GM23338 (cell line): ENCODE measurements around the gene TMEM63B.

ENCODE experiments used
- EZH2 ChIP-seq: fragments of 200-600 bp; sonication (generic); IDR thresholded peaks from one replicate; pipeline ENCODE4 v1.8.0; 2017; ENCODE audit warnings: antibody characterized with exemption, mild to moderate bottlenecking, low read depth; ENCODE audit not compliant: unreplicated experiment
- POLR2AphosphoS5 ChIP-seq: IDR thresholded peaks from 2 replicates; pipeline ENCODE4 v1.6.1; 2016; ENCODE audit warnings: antibody characterized with exemption, low read depth
- TF ChIP-seq, protein P1 (sequence below): IDR thresholded peaks from one replicate; pipeline ENCODE4 v1.6.1; 2018; ENCODE audit warnings: antibody characterized with exemption; ENCODE audit not compliant: unreplicated experiment
- TF ChIP-seq, protein P2 (sequence below), 2 experiments: fragments of 200-600 bp in 1 of 2; sonication (generic) in 1 of 2; conservative IDR thresholded peaks; 2 replicates each; pipeline versions ENCODE4 v1.5.1 to v1.6.1; 2016 to 2017; ENCODE audit warnings: antibody characterized with exemption in 2 of 2, low read depth in 2 of 2, mild to moderate bottlenecking in 2 of 2, moderate library complexity in 1 of 2
- TF ChIP-seq, protein P3 (sequence below): IDR thresholded peaks from 2 replicates; pipeline ENCODE4 v1.6.1; 2016; ENCODE audit warnings: antibody characterized with exemption

DNA sequence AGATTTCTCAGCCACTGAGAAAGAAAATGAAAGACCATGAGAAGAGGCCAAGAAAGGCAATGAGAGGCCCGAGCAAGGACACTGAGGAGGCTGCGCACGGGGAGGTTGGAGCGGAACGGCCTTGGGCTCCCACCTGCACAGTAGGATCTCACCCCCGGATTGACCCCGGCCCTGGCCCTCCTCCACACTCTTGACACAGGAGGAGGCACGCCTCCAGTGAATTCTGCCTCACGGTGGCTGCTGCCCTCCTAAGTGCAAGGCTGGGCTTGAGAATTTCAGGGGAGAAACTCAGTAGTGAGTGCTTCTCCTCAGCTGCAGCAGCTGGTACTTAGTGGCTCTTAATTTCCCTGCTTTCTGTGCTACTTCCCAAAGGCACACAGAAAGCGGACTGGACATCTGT lies 18.1 kb upstream of the TMEM63B start:
- TF ChIP-seq, protein P1, sequence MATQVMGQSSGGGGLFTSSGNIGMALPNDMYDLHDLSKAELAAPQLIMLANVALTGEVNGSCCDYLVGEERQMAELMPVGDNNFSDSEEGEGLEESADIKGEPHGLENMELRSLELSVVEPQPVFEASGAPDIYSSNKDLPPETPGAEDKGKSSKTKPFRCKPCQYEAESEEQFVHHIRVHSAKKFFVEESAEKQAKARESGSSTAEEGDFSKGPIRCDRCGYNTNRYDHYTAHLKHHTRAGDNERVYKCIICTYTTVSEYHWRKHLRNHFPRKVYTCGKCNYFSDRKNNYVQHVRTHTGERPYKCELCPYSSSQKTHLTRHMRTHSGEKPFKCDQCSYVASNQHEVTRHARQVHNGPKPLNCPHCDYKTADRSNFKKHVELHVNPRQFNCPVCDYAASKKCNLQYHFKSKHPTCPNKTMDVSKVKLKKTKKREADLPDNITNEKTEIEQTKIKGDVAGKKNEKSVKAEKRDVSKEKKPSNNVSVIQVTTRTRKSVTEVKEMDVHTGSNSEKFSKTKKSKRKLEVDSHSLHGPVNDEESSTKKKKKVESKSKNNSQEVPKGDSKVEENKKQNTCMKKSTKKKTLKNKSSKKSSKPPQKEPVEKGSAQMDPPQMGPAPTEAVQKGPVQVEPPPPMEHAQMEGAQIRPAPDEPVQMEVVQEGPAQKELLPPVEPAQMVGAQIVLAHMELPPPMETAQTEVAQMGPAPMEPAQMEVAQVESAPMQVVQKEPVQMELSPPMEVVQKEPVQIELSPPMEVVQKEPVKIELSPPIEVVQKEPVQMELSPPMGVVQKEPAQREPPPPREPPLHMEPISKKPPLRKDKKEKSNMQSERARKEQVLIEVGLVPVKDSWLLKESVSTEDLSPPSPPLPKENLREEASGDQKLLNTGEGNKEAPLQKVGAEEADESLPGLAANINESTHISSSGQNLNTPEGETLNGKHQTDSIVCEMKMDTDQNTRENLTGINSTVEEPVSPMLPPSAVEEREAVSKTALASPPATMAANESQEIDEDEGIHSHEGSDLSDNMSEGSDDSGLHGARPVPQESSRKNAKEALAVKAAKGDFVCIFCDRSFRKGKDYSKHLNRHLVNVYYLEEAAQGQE = no peak
- TF ChIP-seq, protein P2, sequence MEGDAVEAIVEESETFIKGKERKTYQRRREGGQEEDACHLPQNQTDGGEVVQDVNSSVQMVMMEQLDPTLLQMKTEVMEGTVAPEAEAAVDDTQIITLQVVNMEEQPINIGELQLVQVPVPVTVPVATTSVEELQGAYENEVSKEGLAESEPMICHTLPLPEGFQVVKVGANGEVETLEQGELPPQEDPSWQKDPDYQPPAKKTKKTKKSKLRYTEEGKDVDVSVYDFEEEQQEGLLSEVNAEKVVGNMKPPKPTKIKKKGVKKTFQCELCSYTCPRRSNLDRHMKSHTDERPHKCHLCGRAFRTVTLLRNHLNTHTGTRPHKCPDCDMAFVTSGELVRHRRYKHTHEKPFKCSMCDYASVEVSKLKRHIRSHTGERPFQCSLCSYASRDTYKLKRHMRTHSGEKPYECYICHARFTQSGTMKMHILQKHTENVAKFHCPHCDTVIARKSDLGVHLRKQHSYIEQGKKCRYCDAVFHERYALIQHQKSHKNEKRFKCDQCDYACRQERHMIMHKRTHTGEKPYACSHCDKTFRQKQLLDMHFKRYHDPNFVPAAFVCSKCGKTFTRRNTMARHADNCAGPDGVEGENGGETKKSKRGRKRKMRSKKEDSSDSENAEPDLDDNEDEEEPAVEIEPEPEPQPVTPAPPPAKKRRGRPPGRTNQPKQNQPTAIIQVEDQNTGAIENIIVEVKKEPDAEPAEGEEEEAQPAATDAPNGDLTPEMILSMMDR (conservative IDR thresholded peaks at IDR 0.05; ENCODE audit: low read depth in 2 of 2) = no peak
- no peak for TF ChIP-seq EZH2
- no peak for TF ChIP-seq POLR2AphosphoS5
- TF ChIP-seq, protein P3, sequence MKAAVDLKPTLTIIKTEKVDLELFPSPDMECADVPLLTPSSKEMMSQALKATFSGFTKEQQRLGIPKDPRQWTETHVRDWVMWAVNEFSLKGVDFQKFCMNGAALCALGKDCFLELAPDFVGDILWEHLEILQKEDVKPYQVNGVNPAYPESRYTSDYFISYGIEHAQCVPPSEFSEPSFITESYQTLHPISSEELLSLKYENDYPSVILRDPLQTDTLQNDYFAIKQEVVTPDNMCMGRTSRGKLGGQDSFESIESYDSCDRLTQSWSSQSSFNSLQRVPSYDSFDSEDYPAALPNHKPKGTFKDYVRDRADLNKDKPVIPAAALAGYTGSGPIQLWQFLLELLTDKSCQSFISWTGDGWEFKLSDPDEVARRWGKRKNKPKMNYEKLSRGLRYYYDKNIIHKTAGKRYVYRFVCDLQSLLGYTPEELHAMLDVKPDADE = no peak
